Measurements from ENCODE around the gene LYSMD3. TPM values are rescaled to one million over a fixed set of nuclear protein-coding genes. Genes with fewer than 3 reads are reported as not detected.

LYSMD3 gene
- total and polyA plus RNA-seq, 12 donors, result 3.4 to 38.6 (median 14.5) TPM

GRCh38 chr5:90494043-90494442 is 35.3 kb downstream of the LYSMD3 start:
- intact Hi-C loops (cut with DNase I), result no loop called here
- no peaks in the 10 kb centered on the region for H3K4me1 ChIP-seq (replicated peaks in 1 of 2)
- no peak for TF ChIP-seq CTCF (IDR thresholded peaks at IDR 0.05)
- TF ChIP-seq POLR2A (IDR thresholded peaks at IDR 0.05), result no peak
- DNase-seq, result no peak
- no peak overlapping the region for H3K27ac ChIP-seq
- no peaks in the 10 kb centered on the region for H3K36me3 ChIP-seq (replicated peaks in 1 of 2)
- H3K9me3 ChIP-seq (replicated peaks in 1 of 3), result peaks cover 0 to 5% (median 0%) of the 10 kb centered on the region in 3 donors
- H3K27me3 ChIP-seq, result no peaks in the 10 kb centered on the region
- H3K4me3 ChIP-seq, result no peak overlapping the region

GRCh38 chr5:90488791-90489190 is 40.6 kb downstream of the LYSMD3 start:
- intact Hi-C loops (cut with DNase I), result no loop called here

GRCh38 chr5:90484540-90484939 is 44.8 kb downstream of the LYSMD3 start:
- Histone ChIP-seq H3K4me3 (no peak overlapping the region), H3K36me3 (replicated peaks in 1 of 2) (no peaks in the 10 kb centered on the region), H3K27ac (no peak overlapping the region), H3K4me1 (replicated peaks in 1 of 2) (no peaks in the 10 kb centered on the region), H3K27me3 (no peaks in the 10 kb centered on the region), H3K9me3 (replicated peaks in 1 of 3) (no peaks in the 10 kb centered on the region)
- no peak for DNase-seq
- intact Hi-C loops (cut with DNase I), result no loop called here
- 63 to 76% (median 66%) methylated on average over 3 of the region's 3 CpGs for WGBS, 4 donors
- no peak for TF ChIP-seq CTCF (IDR thresholded peaks at IDR 0.05)
- TF ChIP-seq POLR2A (IDR thresholded peaks at IDR 0.05), result no peak

More at GRCh38 chr5:90488791-90489190, 40.6 kb downstream of the LYSMD3 start:
- no peaks in the 10 kb centered on the region for H3K36me3 ChIP-seq (replicated peaks in 1 of 2)
- WGBS, 4 donors, result 26 to 33% (median 30%) methylated on average over 2 of the region's 2 CpGs
- no peak for DNase-seq
- no peaks in the 10 kb centered on the region for H3K4me1 ChIP-seq (replicated peaks in 1 of 2)
- H3K27ac ChIP-seq, result no peak overlapping the region
- no peaks in the 10 kb centered on the region for H3K27me3 ChIP-seq
- no peak overlapping the region for H3K4me3 ChIP-seq
- H3K9me3 ChIP-seq (replicated peaks in 1 of 3), result peaks cover 0 to 5% (median 0%) of the 10 kb centered on the region in 3 donors
- TF ChIP-seq POLR2A (IDR thresholded peaks at IDR 0.05) (no peak), CTCF (IDR thresholded peaks at IDR 0.05) (no peak)

GRCh38 chr5:90483206-90483605 is 46.2 kb downstream of the LYSMD3 start:
- WGBS, 4 donors, result 85 to 89% (median 87%) methylated on average over 8 of the region's 8 CpGs
- no peak overlapping the region for H3K4me3 ChIP-seq
- no peaks in the 10 kb centered on the region for H3K9me3 ChIP-seq (replicated peaks in 1 of 3)
- intact Hi-C loops (cut with DNase I), result no loop called here
- H3K27me3 ChIP-seq, result no peaks in the 10 kb centered on the region
- no peak overlapping the region for H3K27ac ChIP-seq
- no peaks in the 10 kb centered on the region for H3K4me1 ChIP-seq (replicated peaks in 1 of 2)
- no peak for DNase-seq
- TF ChIP-seq POLR2A (IDR thresholded peaks at IDR 0.05) (no peak), CTCF (IDR thresholded peaks at IDR 0.05) (no peak)
- no peaks in the 10 kb centered on the region for H3K36me3 ChIP-seq (replicated peaks in 1 of 2)
